Naive B cell (primary cell): ENCODE measurements around the gene ALDH3B2. TPM values are rescaled to one million over a fixed set of nuclear protein-coding genes. Genes with fewer than 3 reads are reported as not detected.
"Not testable (repeated sequence)": the region's sequence is repeated elsewhere in the genome, so short reads cannot be mapped to it uniquely, and the experiment has no call there.

Experiments
- ATAC-seq, 2 donors: fragments of 150-1000 bp; cut with Tn5 transposase; 2 replicates each; pipeline ENCODE4 v1.10.0; 2021; ENCODE audit warnings: low read depth in 2 of 2, mild to moderate bottlenecking in 2 of 2, moderate library complexity in 2 of 2
- DNase-seq: peaks from one replicate; pipeline ENCODE4 v3.0.0; 2022
- H3K27ac Mint-ChIP-seq, 6 donors: one replicate each; pipeline ENCODE4 v1.8.0; 2020 to 2022; ENCODE audit warnings: mild to moderate bottlenecking in 6 of 6, mixed read lengths in 6 of 6, moderate library complexity in 5 of 6, inconsistent platforms in 2 of 6
- H3K27me3 Mint-ChIP-seq, 3 donors: one replicate each; pipeline ENCODE4 v1.8.0; 2021 to 2022; ENCODE audit warnings: mixed read lengths in 3 of 3, mild to moderate bottlenecking in 1 of 3
- H3K36me3 Mint-ChIP-seq, 2 donors: one replicate each; pipeline ENCODE4 v1.8.0; 2020 to 2022; ENCODE audit warnings: mixed read lengths in 2 of 2, inconsistent platforms in 1 of 2, mild to moderate bottlenecking in 1 of 2
- H3K4me1 Mint-ChIP-seq, 3 donors: one replicate each; pipeline ENCODE4 v1.8.0; 2020 to 2022; ENCODE audit warnings: mixed read lengths in 3 of 3, inconsistent platforms in 1 of 3, mild to moderate bottlenecking in 1 of 3, moderate library complexity in 1 of 3
- H3K4me3 Mint-ChIP-seq, 8 donors: one replicate each; pipeline ENCODE4 v1.8.0; 2020 to 2022; ENCODE audit warnings: mild to moderate bottlenecking in 8 of 8, mixed read lengths in 8 of 8, moderate library complexity in 8 of 8, inconsistent platforms in 2 of 8
- H3K9me3 Mint-ChIP-seq, 7 donors: one replicate each; pipeline ENCODE4 v1.8.0; 2020 to 2022; ENCODE audit warnings: mixed read lengths in 7 of 7, mild to moderate bottlenecking in 5 of 7, inconsistent platforms in 2 of 7, moderate library complexity in 1 of 7
- polyA plus RNA-seq, 6 donors: library from polyadenylated mRNA; unstranded; fragments of 300-500 nt; fragmentation: Illumina TruSeq; gene quantifications; one replicate each; pipeline ENCODE4 v1.2.3, GENCODE V29; 2021; ENCODE audit warnings: low read depth in 6 of 6

Gene ALDH3B2
- polyA plus RNA-seq, result 1 to 10 TPM in 2 of 6 donors, under 1 TPM in 1, not detected in 3; 0.30 to 2.4 (median 1.1) TPM

GRCh38 chr11:67674442-67674871 lies at the start of gene ALDH3B2:
Gene ALDH3B2, minus strand, starts transcription at chr11:67674623. Its CDS starts 7,688 bp downstream, at chr11:67666935.
- Mint-ChIP-seq H3K27me3 (peaks cover 6 to 34% (median 10%) of the 10 kb centered on the region in 3 donors), H3K4me3 (no peak within 1 kb of the TSS), H3K9me3 (peaks cover 0 to 4% (median 1%) of the 10 kb centered on the region in 7 donors), H3K4me1 (peaks cover 0 to 5% (median 3%) of the 10 kb centered on the region in 3 donors), H3K36me3 (no peaks in the 10 kb centered on the region), H3K27ac (no peak within 1 kb of the TSS)
- DNase-seq (no peak), ATAC-seq (no peak)

DNA sequence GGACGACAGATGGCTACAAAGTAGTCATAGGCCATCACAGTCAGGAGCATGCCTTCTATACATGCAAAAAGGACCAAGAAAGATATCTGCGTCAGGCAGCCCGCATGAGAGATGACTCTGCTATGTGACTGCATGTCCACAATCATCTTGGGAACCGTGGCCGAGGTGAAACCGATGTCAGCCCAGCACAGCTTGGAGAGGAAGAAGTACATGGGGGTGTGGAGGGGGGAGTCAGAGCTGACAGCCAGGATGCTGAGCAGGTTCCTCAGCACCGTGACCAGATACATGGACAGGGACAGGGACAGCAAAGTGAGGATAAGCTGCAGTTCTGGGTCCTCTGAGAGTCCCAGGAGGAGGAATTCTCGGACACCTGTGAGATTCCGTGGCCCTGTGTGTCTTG lies 48.6 kb upstream of the ALDH3B2 start:
- not testable (repeated sequence) for H3K36me3 Mint-ChIP-seq, H3K9me3 Mint-ChIP-seq, DNase-seq, H3K27ac Mint-ChIP-seq, ATAC-seq, H3K4me3 Mint-ChIP-seq
- Mint-ChIP-seq H3K4me1 (peaks cover 7 to 12% (median 8%) of the 10 kb centered on the region in 3 donors), H3K27me3 (peaks cover 7 to 15% (median 14%) of the 10 kb centered on the region in 3 donors)

DNA sequence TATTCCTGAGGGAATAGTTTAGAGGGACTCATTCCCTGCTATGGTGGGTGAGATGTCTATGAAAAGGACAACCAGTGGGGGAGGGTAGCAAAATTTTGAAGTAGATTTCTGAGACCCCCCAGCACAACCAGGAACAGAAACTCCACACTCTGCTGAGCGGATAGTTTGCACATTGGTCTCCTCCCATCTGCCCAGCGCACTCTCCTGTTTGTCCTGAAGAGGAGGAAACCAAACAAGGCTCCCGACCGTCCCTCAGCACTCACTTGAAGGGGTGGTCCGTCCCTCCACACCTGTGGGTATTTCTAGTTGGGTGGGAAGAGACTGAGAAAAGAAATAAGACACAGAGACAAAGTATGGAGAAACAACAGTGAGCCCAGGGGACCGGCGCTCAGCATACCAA lies 41.8 kb upstream of the ALDH3B2 start:
- peak overlapping the region in 5 of 8 donors; percentile 75 to 92 (median 88) for H3K4me3 Mint-ChIP-seq
- H3K9me3 Mint-ChIP-seq, H3K36me3 Mint-ChIP-seq: not testable (repeated sequence)
- peaks cover 0 to 18% (median 12%) of the 10 kb centered on the region in 3 donors for H3K27me3 Mint-ChIP-seq
- DNase-seq (peak; percentile 59), ATAC-seq (peak in 1 of 2 donors; percentile 48)
- peak overlapping the region in 5 of 6 donors; percentile 77 to 98 (median 88) for H3K27ac Mint-ChIP-seq
- H3K4me1 Mint-ChIP-seq, result peaks cover 10 to 33% (median 28%) of the 10 kb centered on the region in 3 donors

GRCh38 chr11:67715801-67716200 lies 41.4 kb upstream of the ALDH3B2 start:
- H3K36me3 Mint-ChIP-seq, H3K9me3 Mint-ChIP-seq, DNase-seq: not testable (repeated sequence)
- peak; percentile 21 to 34 for ATAC-seq
- H3K27me3 Mint-ChIP-seq, result peaks cover 0 to 18% (median 15%) of the 10 kb centered on the region in 3 donors
- peak overlapping the region in 1 of 6 donors; percentile 88 for H3K27ac Mint-ChIP-seq
- peaks cover 10 to 33% (median 28%) of the 10 kb centered on the region in 3 donors for H3K4me1 Mint-ChIP-seq
- H3K4me3 Mint-ChIP-seq, result peak overlapping the region in 2 of 8 donors; percentile 80 to 91

GRCh38 chr11:67713892-67714509 lies 39.6 kb upstream of the ALDH3B2 start:
- peaks cover 0 to 29% (median 4%) of the 10 kb centered on the region in 3 donors for H3K27me3 Mint-ChIP-seq
- DNase-seq, result peak; percentile 75
- H3K4me1 Mint-ChIP-seq, result peaks cover 10 to 33% (median 28%) of the 10 kb centered on the region in 3 donors
- H3K36me3 Mint-ChIP-seq, H3K9me3 Mint-ChIP-seq: not testable (repeated sequence)
- peak overlapping the region in 4 of 6 donors; percentile 52 to 89 (median 58) for H3K27ac Mint-ChIP-seq
- H3K4me3 Mint-ChIP-seq, result peak overlapping the region in 2 of 8 donors; percentile 9 to 36
- ATAC-seq, result peak in 1 of 2 donors; percentile 41

GRCh38 chr11:67711676-67712075 lies 37.3 kb upstream of the ALDH3B2 start:
- not testable (repeated sequence) for H3K36me3 Mint-ChIP-seq, DNase-seq, ATAC-seq, H3K9me3 Mint-ChIP-seq, H3K27ac Mint-ChIP-seq
- H3K4me1 Mint-ChIP-seq, result peaks cover 10 to 22% (median 21%) of the 10 kb centered on the region in 3 donors
- H3K4me3 Mint-ChIP-seq, result peak overlapping the region in 2 of 8 donors; percentile 29 to 59
- H3K27me3 Mint-ChIP-seq, result peaks cover 0 to 29% (median 4%) of the 10 kb centered on the region in 3 donors

GRCh38 chr11:67711212-67711611 lies 36.8 kb upstream of the ALDH3B2 start:
- H3K9me3 Mint-ChIP-seq, ATAC-seq, H3K27ac Mint-ChIP-seq, H3K36me3 Mint-ChIP-seq, DNase-seq: not testable (repeated sequence)
- Mint-ChIP-seq H3K4me3 (peak overlapping the region in 4 of 8 donors; percentile 49 to 77 (median 64)), H3K4me1 (peaks cover 7 to 17% (median 16%) of the 10 kb centered on the region in 3 donors), H3K27me3 (peaks cover 0 to 29% (median 4%) of the 10 kb centered on the region in 3 donors)

- not testable (repeated sequence) for ATAC-seq, H3K4me1 Mint-ChIP-seq, H3K9me3 Mint-ChIP-seq, DNase-seq, H3K27ac Mint-ChIP-seq, H3K4me3 Mint-ChIP-seq, H3K36me3 Mint-ChIP-seq
- H3K27me3 Mint-ChIP-seq, result peaks cover 0 to 29% (median 4%) of the 10 kb centered on the region in 3 donors
Observed at GRCh38 chr11:67709806-67710205, 35.4 kb upstream of the ALDH3B2 start.

DNA sequence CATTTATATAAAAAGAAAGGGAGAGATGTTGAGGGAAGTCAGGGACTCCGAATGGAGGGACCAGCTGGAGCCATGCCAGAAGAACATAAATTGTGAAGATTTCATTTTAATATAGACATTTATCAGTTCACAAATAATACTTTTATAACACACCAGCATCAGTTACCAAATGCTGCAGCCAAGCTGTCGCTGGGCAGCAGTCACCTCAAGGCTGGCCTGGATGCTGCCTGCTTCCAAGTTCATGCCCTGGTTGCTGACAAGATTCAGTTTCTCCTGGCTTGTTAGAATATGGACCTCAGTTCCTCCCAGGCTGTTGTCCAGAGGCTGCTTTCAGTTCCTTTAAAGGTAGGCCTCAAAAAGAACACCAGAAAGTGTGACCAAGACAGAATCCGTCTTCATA lies 30.8 kb upstream of the ALDH3B2 start:
- H3K27me3 Mint-ChIP-seq, result peaks cover 23 to 29% (median 25%) of the 10 kb centered on the region in 3 donors
- peaks cover 0 to 5% of the 10 kb centered on the region in 2 donors for H3K36me3 Mint-ChIP-seq
- no peak overlapping the region for H3K27ac Mint-ChIP-seq
- peaks cover 0 to 3% (median 0%) of the 10 kb centered on the region in 3 donors for H3K4me1 Mint-ChIP-seq
- no peak overlapping the region for H3K4me3 Mint-ChIP-seq
- ATAC-seq, result no peak
- peaks cover 0 to 4% (median 2%) of the 10 kb centered on the region in 7 donors for H3K9me3 Mint-ChIP-seq
- DNase-seq, result no peak

DNA sequence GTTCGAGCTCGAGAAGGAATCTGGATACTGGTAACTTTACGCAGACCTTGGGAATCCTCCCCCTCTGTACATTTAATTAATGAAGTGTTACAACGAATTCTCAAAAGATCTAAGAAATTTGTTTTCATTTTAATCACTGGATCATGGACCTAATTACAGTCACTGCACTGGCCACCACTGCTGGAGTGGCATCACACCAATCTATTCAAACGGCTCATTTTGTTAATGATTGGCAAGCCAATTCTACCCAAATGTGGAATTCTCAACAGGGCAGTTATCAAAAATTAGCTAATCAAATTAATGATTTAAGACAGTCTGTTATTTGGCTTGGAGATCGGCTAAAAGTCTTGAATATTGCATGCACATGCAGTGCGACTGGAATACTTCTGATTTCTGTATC lies 30.1 kb upstream of the ALDH3B2 start:
- no peak for ATAC-seq
- Mint-ChIP-seq H3K4me1 (peaks cover 0 to 4% (median 0%) of the 10 kb centered on the region in 3 donors), H3K27ac (no peak overlapping the region), H3K27me3 (peaks cover 25 to 27% (median 26%) of the 10 kb centered on the region in 3 donors), H3K9me3 (peaks cover 0 to 8% (median 3%) of the 10 kb centered on the region in 7 donors), H3K36me3 (peaks cover 0 to 13% of the 10 kb centered on the region in 2 donors), H3K4me3 (no peak overlapping the region)
- no peak for DNase-seq

DNA sequence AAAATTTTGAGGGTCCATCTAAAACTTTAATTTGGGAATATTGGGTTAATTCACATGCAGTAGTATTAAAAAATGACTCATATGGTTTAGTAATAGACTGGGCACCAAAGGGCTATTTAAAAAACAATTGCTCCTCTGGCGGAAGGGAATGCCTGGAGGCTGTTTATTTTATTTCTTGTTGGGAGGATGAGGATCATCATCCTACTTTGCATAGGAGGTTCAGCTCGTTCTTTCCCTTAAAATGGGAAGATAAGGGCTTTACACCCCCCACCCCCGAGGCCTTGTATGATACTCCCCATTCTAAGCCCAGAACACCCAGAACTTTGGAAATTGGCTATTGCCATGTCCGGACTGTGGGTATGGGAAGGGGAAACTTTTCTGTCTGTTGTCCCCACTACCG lies 29.3 kb upstream of the ALDH3B2 start:
- not testable (repeated sequence) for H3K4me3 Mint-ChIP-seq, DNase-seq, H3K27ac Mint-ChIP-seq, ATAC-seq, H3K4me1 Mint-ChIP-seq
- H3K9me3 Mint-ChIP-seq, result peaks cover 4 to 15% (median 8%) of the 10 kb centered on the region in 7 donors
- H3K36me3 Mint-ChIP-seq, result peaks cover 4 to 17% of the 10 kb centered on the region in 2 donors
- H3K27me3 Mint-ChIP-seq, result peaks cover 21 to 27% (median 25%) of the 10 kb centered on the region in 3 donors

GRCh38 chr11:67700548-67701262 lies 26.3 kb upstream of the ALDH3B2 start:
- Mint-ChIP-seq H3K4me1 (peaks cover 0 to 4% (median 0%) of the 10 kb centered on the region in 3 donors), H3K27me3 (peaks cover 25 to 36% (median 27%) of the 10 kb centered on the region in 3 donors), H3K9me3 (peaks cover 4 to 15% (median 8%) of the 10 kb centered on the region in 7 donors), H3K27ac (no peak overlapping the region), H3K36me3 (peaks cover 4 to 17% of the 10 kb centered on the region in 2 donors), H3K4me3 (peak overlapping the region in 1 of 8 donors; percentile 5)
- DNase-seq, result no peak
- ATAC-seq, result no peak

GRCh38 chr11:67700141-67700540 lies 25.7 kb upstream of the ALDH3B2 start:
- ATAC-seq (no peak), DNase-seq (no peak)
- Mint-ChIP-seq H3K9me3 (peaks cover 4 to 15% (median 8%) of the 10 kb centered on the region in 7 donors), H3K4me1 (peaks cover 0 to 4% (median 0%) of the 10 kb centered on the region in 3 donors), H3K36me3 (peaks cover 4 to 17% of the 10 kb centered on the region in 2 donors), H3K27me3 (peaks cover 25 to 36% (median 27%) of the 10 kb centered on the region in 3 donors), H3K4me3 (no peak overlapping the region), H3K27ac (no peak overlapping the region)
